T-helper 1 cell treated with Interleukin-12 subunit alpha and Interleukin-12 subunit beta and Interleukin-4 antibody, amounts not matched to agents 30 μg/mL and 1 μg/mL, for 36 hours (primary cell): ENCODE results near the gene CD79A.
A peak's percentile ranks its signal among the peaks of the same experiment; 100 is the strongest.
"Not testable (repeated sequence)": the region's sequence is repeated elsewhere in the genome, so short reads cannot be mapped to it uniquely, and the experiment has no call there.

Experiments
- H3K27ac Mint-ChIP-seq: one replicate; pipeline ENCODE4 v1.8.0; 2021; ENCODE audit warnings: mild to moderate bottlenecking, mixed read lengths
- H3K27me3 Mint-ChIP-seq: one replicate; pipeline ENCODE4 v1.8.0; 2021; ENCODE audit warnings: low read depth, mixed read lengths
- H3K36me3 Mint-ChIP-seq: one replicate; pipeline ENCODE4 v1.8.0; 2021; ENCODE audit warnings: low read depth, mixed read lengths
- H3K4me1 Mint-ChIP-seq: one replicate; pipeline ENCODE4 v1.8.0; 2021; ENCODE audit warnings: low read depth, mixed read lengths
- H3K4me3 Mint-ChIP-seq: one replicate; pipeline ENCODE4 v1.8.0; 2021; ENCODE audit warnings: mild to moderate bottlenecking, moderate library complexity, mixed read lengths
- H3K9me3 Mint-ChIP-seq: one replicate; pipeline ENCODE4 v1.8.0; 2021; ENCODE audit warnings: mixed read lengths

CD79A gene

DNA sequence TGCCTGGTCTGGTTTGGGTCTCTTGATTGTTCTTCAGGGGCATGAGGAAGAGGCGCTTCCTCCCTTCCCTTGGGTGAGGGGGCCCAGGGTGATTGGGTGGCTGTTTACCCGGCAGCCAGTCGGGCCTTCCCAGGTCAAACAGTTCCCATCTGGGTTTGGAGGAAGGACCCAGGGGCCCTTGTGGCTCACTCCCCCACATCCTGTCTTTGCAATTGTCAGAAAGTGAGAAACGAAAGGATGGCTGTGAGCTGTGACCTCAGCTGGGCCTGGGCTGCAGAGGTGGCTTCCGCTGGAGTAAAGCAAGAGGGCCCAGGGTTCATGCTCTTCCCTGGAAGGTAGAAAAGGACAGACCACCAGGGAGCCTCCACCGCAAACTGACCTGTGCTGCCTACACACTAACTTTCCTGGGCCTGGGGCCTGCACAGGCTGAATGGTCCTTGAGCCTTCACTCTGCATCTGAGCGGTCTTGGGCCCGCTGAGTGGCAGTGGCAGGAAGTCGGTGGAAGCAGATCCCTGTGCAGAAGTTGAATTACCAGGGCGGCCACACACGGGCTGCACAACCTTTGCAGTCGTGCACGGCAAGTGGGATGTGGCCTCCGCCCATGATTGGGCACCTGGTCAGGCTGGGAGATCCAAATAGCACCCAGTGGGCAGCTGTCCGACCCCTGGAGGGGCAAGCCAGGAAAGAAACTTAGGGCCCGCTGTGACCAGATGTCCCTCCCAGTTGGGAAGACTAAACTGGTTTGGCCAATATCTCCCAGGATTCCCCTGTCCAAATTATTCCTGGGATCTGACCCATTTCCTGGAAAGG lies 5.3 kb upstream of the CD79A start:
- H3K36me3 Mint-ChIP-seq: peaks cover 40% of the 10 kb centered on the region
- no peaks in the 10 kb centered on the region for H3K9me3 Mint-ChIP-seq
- no peaks in the 10 kb centered on the region for H3K27me3 Mint-ChIP-seq
- peak overlapping the region; percentile 94 for H3K27ac Mint-ChIP-seq
- H3K4me1 Mint-ChIP-seq: peaks cover 53% of the 10 kb centered on the region
- peak overlapping the region; percentile 75 for H3K4me3 Mint-ChIP-seq

GRCh38 chr19:41872384-41872774 lies 4.7 kb upstream of the CD79A start:
- peak overlapping the region; percentile 94 for H3K27ac Mint-ChIP-seq
- peaks cover 40% of the 10 kb centered on the region for H3K36me3 Mint-ChIP-seq
- peaks cover 55% of the 10 kb centered on the region for H3K4me1 Mint-ChIP-seq
- H3K27me3 Mint-ChIP-seq: no peaks in the 10 kb centered on the region
- H3K9me3 Mint-ChIP-seq: no peaks in the 10 kb centered on the region
- H3K4me3 Mint-ChIP-seq: no peak overlapping the region

DNA sequence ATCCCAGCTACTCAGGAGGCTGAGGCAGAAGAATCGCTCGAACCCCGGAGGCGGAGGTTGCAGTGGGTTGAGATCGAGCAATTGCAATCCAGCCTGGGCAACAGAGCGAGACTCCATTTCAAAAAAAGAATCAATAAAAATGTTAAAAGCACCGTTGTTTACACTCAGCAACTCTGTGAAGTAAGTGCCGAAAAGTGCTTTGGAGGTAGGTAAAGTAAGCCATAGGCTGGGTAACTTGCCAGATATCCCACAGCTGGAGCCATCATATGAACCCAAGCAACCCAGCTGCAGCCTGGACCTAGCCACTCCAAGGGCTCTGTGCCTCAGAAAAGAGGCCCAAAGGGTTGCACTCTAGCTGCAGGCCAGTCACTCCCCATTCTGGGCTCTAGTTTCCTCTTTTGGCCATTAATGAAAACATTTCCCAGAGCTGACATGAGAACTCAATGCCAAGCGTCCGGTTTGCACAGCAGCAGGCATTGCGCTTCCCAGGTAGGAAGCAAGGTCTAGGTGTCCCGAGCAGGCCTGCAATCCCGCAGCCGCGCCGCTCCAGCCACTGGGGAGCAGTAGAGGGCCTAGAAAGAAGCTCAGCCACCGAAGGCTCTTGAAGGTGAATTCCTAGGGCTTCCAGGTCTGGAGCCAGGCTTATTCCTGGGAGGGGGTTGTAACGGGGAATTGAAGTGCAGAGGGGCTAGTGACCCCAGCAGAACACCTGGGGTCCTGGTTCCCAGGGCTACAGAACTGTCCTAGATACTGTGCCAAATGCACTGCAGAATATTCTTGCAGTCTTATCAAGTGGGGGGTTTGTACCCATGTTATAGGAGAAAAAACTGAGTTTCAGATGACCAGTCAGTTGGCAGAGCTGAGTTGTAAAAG lies 4.1 kb upstream of the CD79A start:
- no peaks in the 10 kb centered on the region for H3K9me3 Mint-ChIP-seq
- peak overlapping the region; percentile 42 for H3K4me3 Mint-ChIP-seq
- H3K27ac Mint-ChIP-seq: peak overlapping the region; percentile 94
- H3K4me1 Mint-ChIP-seq: peaks cover 58% of the 10 kb centered on the region
- peaks cover 36% of the 10 kb centered on the region for H3K36me3 Mint-ChIP-seq
- H3K27me3 Mint-ChIP-seq: no peaks in the 10 kb centered on the region

- H3K36me3 Mint-ChIP-seq: peaks cover 19% of the 10 kb centered on the region
- H3K27ac Mint-ChIP-seq: peak overlapping the region; percentile 97
- H3K4me1 Mint-ChIP-seq: peaks cover 54% of the 10 kb centered on the region
- not testable (repeated sequence) for H3K9me3 Mint-ChIP-seq, H3K27me3 Mint-ChIP-seq
- H3K4me3 Mint-ChIP-seq: peak overlapping the region; percentile 75
Measured at GRCh38 chr19:41875973-41876372, 1.1 kb upstream of the CD79A start.

- H3K4me3 Mint-ChIP-seq: no peak overlapping the region
- H3K4me1 Mint-ChIP-seq: peaks cover 48% of the 10 kb centered on the region
- H3K27me3 Mint-ChIP-seq: no peaks in the 10 kb centered on the region
- H3K9me3 Mint-ChIP-seq: no peaks in the 10 kb centered on the region
- peak overlapping the region; percentile 70 for H3K27ac Mint-ChIP-seq
- H3K36me3 Mint-ChIP-seq: peaks cover 8% of the 10 kb centered on the region
Measured at GRCh38 chr19:41877916-41878905, 1.1 kb downstream of the CD79A start.

GRCh38 chr19:41879080-41879479 lies 2.0 kb downstream of the CD79A start:
- Mint-ChIP-seq H3K4me3 (no peak overlapping the region), H3K27ac (no peak overlapping the region), H3K4me1 (peaks cover 43% of the 10 kb centered on the region), H3K36me3 (peaks cover 12% of the 10 kb centered on the region), H3K9me3 (no peaks in the 10 kb centered on the region), H3K27me3 (no peaks in the 10 kb centered on the region)

DNA sequence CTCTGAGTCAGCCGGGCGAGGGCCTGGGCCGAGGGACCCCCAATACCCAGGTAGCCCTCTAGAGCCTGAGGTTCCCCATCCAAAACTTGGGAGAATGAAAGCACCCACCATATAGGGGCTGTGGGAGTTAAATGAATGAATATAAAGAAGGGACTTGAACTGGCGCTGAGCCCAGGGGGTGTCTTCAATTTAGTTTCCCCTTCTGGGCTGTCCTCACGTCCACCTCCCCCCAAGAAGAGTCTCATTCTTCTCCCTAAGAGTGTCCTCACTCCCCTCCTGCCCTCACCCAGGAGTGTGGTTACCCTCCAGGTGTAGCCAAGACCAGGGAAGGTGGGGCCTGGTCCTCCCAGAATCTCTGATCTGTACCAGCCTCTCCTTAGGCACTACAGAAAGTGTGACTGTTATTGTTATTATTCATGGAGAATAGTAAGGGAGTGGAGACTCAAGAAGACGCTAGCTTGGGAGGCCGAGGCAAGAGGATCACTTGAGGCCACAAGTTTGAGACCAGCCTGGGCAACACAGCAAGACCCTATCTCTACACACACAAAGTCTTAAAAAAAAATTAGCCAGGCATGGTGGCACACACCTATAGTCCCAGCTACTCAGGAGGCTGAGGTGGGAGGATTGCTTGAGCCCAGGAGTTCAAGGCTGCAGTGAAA lies 2.7 kb downstream of the CD79A start:
- no peaks in the 10 kb centered on the region for H3K9me3 Mint-ChIP-seq
- H3K27me3 Mint-ChIP-seq: no peaks in the 10 kb centered on the region
- peak overlapping the region; percentile 77 for H3K27ac Mint-ChIP-seq
- peaks cover 16% of the 10 kb centered on the region for H3K36me3 Mint-ChIP-seq
- H3K4me1 Mint-ChIP-seq: peaks cover 44% of the 10 kb centered on the region
- H3K4me3 Mint-ChIP-seq: no peak overlapping the region

- Mint-ChIP-seq H3K36me3 (peaks cover 20% of the 10 kb centered on the region), H3K27ac (peak overlapping the region; percentile 77), H3K27me3 (no peaks in the 10 kb centered on the region), H3K4me3 (no peak overlapping the region), H3K4me1 (peaks cover 46% of the 10 kb centered on the region), H3K9me3 (no peaks in the 10 kb centered on the region)
Measured at GRCh38 chr19:41880329-41880708, 3.2 kb downstream of the CD79A start.

- peaks cover 40% of the 10 kb centered on the region for H3K36me3 Mint-ChIP-seq
- no peaks in the 10 kb centered on the region for H3K9me3 Mint-ChIP-seq
- peak within 1 kb of the TSS; percentile 95 for H3K27ac Mint-ChIP-seq
- H3K4me3 Mint-ChIP-seq: peak within 1 kb of the TSS; percentile 95
- no peaks in the 10 kb centered on the region for H3K27me3 Mint-ChIP-seq
- peaks cover 49% of the 10 kb centered on the region for H3K4me1 Mint-ChIP-seq
Measured at GRCh38 chr19:41882568-41883462, 5.7 kb downstream of the CD79A start, which contains the start of gene ARHGEF1. ARHGEF1 (plus strand) TSS chr19:41883184; CDS start chr19:41888083, 4,899 bp downstream.

- peak overlapping the region; percentile 90 for H3K27ac Mint-ChIP-seq
- H3K4me1 Mint-ChIP-seq: peaks cover 49% of the 10 kb centered on the region
- peak overlapping the region; percentile 94 for H3K4me3 Mint-ChIP-seq
- H3K36me3 Mint-ChIP-seq: peaks cover 46% of the 10 kb centered on the region
- no peaks in the 10 kb centered on the region for H3K27me3 Mint-ChIP-seq
- no peaks in the 10 kb centered on the region for H3K9me3 Mint-ChIP-seq
Measured at GRCh38 chr19:41883463-41883820, 6.4 kb downstream of the CD79A start.

- Mint-ChIP-seq H3K4me3 (peak overlapping the region; percentile 94), H3K4me1 (peaks cover 54% of the 10 kb centered on the region), H3K27me3 (no peaks in the 10 kb centered on the region), H3K27ac (peak overlapping the region; percentile 90), H3K36me3 (peaks cover 51% of the 10 kb centered on the region), H3K9me3 (no peaks in the 10 kb centered on the region)
Measured at GRCh38 chr19:41883821-41884733, 7.0 kb downstream of the CD79A start.
